MM.1S (cell line): Measurements from ENCODE around the gene ZNG1C.
"Not testable (repeated sequence)": the region's sequence is repeated elsewhere in the genome, so short reads cannot be mapped to it uniquely, and the experiment has no call there.

Source experiments
- CTCF ChIP-seq: fragments of 300-600 bp; sonication (generic); IDR thresholded peaks from 2 replicates; pipeline ENCODE4 v1.5.1; 2016; ENCODE audit warnings: antibody characterized with exemption, low read length, mixed read lengths
- EZH2phosphoT487 ChIP-seq: fragments of 300-600 bp; sonication (generic); IDR thresholded peaks from 2 replicates; pipeline ENCODE4 v1.6.1; 2018; ENCODE audit warnings: antibody characterized with exemption, low read length

- not testable (repeated sequence) for TF ChIP-seq EZH2phosphoT487, CTCF
These were observed 654 bp downstream of the ZNG1C start for GRCh38 chr9:68242437-68242836.
